KOPT-K1 (cell line): ENCODE data around the gene INSC.

Experiments used
- H3K27ac ChIP-seq: fragments of 200-600 bp; sonication (generic); 2 replicates; pipeline ENCODE4 v1.5.1; 2016; ENCODE audit warnings: antibody characterized with exemption, mild to moderate bottlenecking, low read depth, low read length; ENCODE audit not compliant: poor library complexity, severe bottlenecking
- H3K36me3 ChIP-seq: fragments of 200-600 bp; sonication (generic); 2 replicates; pipeline ENCODE4 v1.5.1; 2017; ENCODE audit warnings: antibody characterized with exemption, mild to moderate bottlenecking, low read length, moderate library complexity; ENCODE audit not compliant: insufficient read depth
- H3K9me3 ChIP-seq: fragments of 200-600 bp; sonication (generic); 2 replicates; pipeline ENCODE4 v1.5.1; 2017; ENCODE audit warnings: antibody characterized with exemption, low read length, mild to moderate bottlenecking; ENCODE audit not compliant: insufficient read depth, poor library complexity, severe bottlenecking

The INSC gene

GRCh38 chr11:15228331-15228849 is 113.7 kb downstream of the INSC start:
- Histone ChIP-seq H3K36me3 (no peaks in the 10 kb centered on the region), H3K27ac (no peak overlapping the region), H3K9me3 (no peaks in the 10 kb centered on the region)

GRCh38 chr11:15229069-15229468 is 114.3 kb downstream of the INSC start:
- Histone ChIP-seq H3K27ac (no peak overlapping the region), H3K36me3 (no peaks in the 10 kb centered on the region), H3K9me3 (no peaks in the 10 kb centered on the region)

GRCh38 chr11:15232496-15232895 is 117.8 kb downstream of the INSC start:
- no peaks in the 10 kb centered on the region for H3K9me3 ChIP-seq

GRCh38 chr11:15233371-15234165 is 118.8 kb downstream of the INSC start:
- H3K27ac ChIP-seq, result no peak overlapping the region
- no peaks in the 10 kb centered on the region for H3K36me3 ChIP-seq
- no peaks in the 10 kb centered on the region for H3K9me3 ChIP-seq

More at GRCh38 chr11:15232496-15232895, 117.8 kb downstream of the INSC start:
- no peaks in the 10 kb centered on the region for H3K36me3 ChIP-seq
- no peak overlapping the region for H3K27ac ChIP-seq

- Histone ChIP-seq H3K9me3 (no peaks in the 10 kb centered on the region), H3K27ac (no peak overlapping the region), H3K36me3 (no peaks in the 10 kb centered on the region)
Observed at GRCh38 chr11:15234796-15235195, 120.1 kb downstream of the INSC start.

DNA sequence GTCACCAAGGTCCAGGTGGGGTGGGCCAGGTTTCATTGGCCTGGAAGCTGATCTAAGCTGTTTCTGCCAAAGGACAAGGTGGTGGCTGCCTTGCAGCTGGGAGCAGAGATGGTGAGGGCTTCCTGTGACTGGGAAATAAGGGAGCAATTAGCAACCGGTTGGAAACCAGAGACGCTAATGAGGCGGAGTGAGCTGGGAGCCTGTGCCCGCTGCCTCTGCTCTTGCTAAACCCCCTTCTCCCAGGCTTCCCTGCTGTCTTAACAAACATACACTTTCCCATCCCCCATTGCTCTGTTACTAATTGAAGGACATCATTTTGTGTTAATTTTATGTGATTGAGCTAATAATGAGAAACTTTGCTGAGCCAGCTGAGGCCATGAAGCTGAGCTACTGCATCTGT is 121.8 kb downstream of the INSC start:
- Histone ChIP-seq H3K36me3 (no peaks in the 10 kb centered on the region), H3K27ac (no peak overlapping the region)

GRCh38 chr11:15238856-15239255 is 124.1 kb downstream of the INSC start:
- H3K36me3 ChIP-seq, result no peaks in the 10 kb centered on the region
- H3K27ac ChIP-seq, result no peak overlapping the region
- no peaks in the 10 kb centered on the region for H3K9me3 ChIP-seq

More for the DNA sequence above, 121.8 kb downstream of the INSC start:
- no peaks in the 10 kb centered on the region for H3K9me3 ChIP-seq

GRCh38 chr11:15248749-15249148 is 134.0 kb downstream of the INSC start:
- Histone ChIP-seq H3K36me3 (no peaks in the 10 kb centered on the region), H3K9me3 (no peaks in the 10 kb centered on the region), H3K27ac (no peak overlapping the region)

- Histone ChIP-seq H3K9me3 (no peaks in the 10 kb centered on the region), H3K36me3 (no peaks in the 10 kb centered on the region), H3K27ac (no peak overlapping the region)
Observed at GRCh38 chr11:15258433-15259165, 143.9 kb downstream of the INSC start.

- H3K27ac ChIP-seq, result no peak overlapping the region
Observed at GRCh38 chr11:15266999-15267398, 152.3 kb downstream of the INSC start.

GRCh38 chr11:15268598-15268997 is 153.9 kb downstream of the INSC start:
- H3K27ac ChIP-seq, result no peak overlapping the region
- no peaks in the 10 kb centered on the region for H3K36me3 ChIP-seq
- H3K9me3 ChIP-seq, result no peaks in the 10 kb centered on the region

More at GRCh38 chr11:15266999-15267398, 152.3 kb downstream of the INSC start:
- Histone ChIP-seq H3K36me3 (no peaks in the 10 kb centered on the region), H3K9me3 (no peaks in the 10 kb centered on the region)

GRCh38 chr11:15275141-15275540 is 160.4 kb downstream of the INSC start:
- Histone ChIP-seq H3K36me3 (no peaks in the 10 kb centered on the region), H3K27ac (no peak overlapping the region), H3K9me3 (no peaks in the 10 kb centered on the region)

- H3K9me3 ChIP-seq, result no peaks in the 10 kb centered on the region
- no peak overlapping the region for H3K27ac ChIP-seq
- H3K36me3 ChIP-seq, result no peaks in the 10 kb centered on the region
Observed at GRCh38 chr11:15276621-15277020, 161.9 kb downstream of the INSC start.

GRCh38 chr11:15278128-15278527 is 163.4 kb downstream of the INSC start:
- no peaks in the 10 kb centered on the region for H3K9me3 ChIP-seq
- no peaks in the 10 kb centered on the region for H3K36me3 ChIP-seq
- H3K27ac ChIP-seq, result no peak overlapping the region

DNA sequence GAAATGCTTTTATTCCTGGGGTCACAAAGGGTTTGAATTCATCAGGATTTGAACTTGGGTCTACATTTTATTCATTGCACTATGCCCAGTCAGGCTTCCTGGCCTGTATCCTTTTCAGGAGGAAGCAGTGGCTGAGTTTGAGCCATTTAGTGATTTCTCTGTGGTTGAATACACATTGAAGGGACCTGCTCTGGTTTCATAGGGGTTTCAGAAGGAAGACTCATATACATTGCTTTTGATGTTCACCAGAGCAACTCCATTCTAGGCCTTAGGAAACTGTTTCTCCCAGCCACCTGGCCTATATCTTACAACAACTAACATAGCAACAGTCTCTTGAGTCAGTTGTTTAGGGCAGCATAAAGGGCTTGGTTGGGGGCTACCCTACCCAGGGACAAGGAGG is 165.7 kb downstream of the INSC start:
- Histone ChIP-seq H3K27ac (no peak overlapping the region), H3K36me3 (no peaks in the 10 kb centered on the region), H3K9me3 (no peaks in the 10 kb centered on the region)
